Aorta (tissue), 5 donors: Measurements from ENCODE around the gene OSBPL1A. TPM values are rescaled to one million over a fixed set of nuclear protein-coding genes. Genes with fewer than 3 reads are reported as not detected.
A peak's percentile ranks its signal among the peaks of the same experiment; 100 is the strongest.

Experiments
- ATAC-seq: fragments of 200-7000 bp; cut with Tn5 transposase; one replicate; pipeline ENCODE4 v1.9.1; 2022; ENCODE audit warnings: moderate library complexity; ENCODE audit not compliant: low FRiP score
- DNase-seq, 2 donors: peaks; one replicate each; pipeline ENCODE4 v3.0.0-alpha.2; 2020
- H3K27ac ChIP-seq, 2 donors: one replicate each; pipeline ENCODE4 v1.5.1; 2013; ENCODE audit warnings: low read length in 2 of 2, mild to moderate bottlenecking in 2 of 2, moderate library complexity in 2 of 2, control low read depth in 1 of 2, inconsistent platforms in 1 of 2, low read depth in 1 of 2
- H3K27me3 ChIP-seq, 2 donors: one replicate each; pipeline ENCODE4 v1.6.1; 2013; ENCODE audit warnings: control low read depth in 1 of 2, low read length in 1 of 2, mild to moderate bottlenecking in 1 of 2, moderate library complexity in 1 of 2; ENCODE audit not compliant: insufficient read depth in 2 of 2, control insufficient read depth in 1 of 2
- H3K36me3 ChIP-seq, 2 donors: one replicate each; pipeline ENCODE4 v1.6.1; 2013; ENCODE audit warnings: control low read depth in 1 of 2, low read length in 1 of 2, mild to moderate bottlenecking in 1 of 2; ENCODE audit not compliant: insufficient read depth in 2 of 2, control insufficient read depth in 1 of 2
- H3K4me1 ChIP-seq, 2 donors: one replicate each; pipeline ENCODE4 v1.6.1; 2013; ENCODE audit warnings: low read length in 2 of 2, control low read depth in 1 of 2, mild to moderate bottlenecking in 1 of 2, moderate library complexity in 1 of 2; ENCODE audit not compliant: insufficient read depth in 2 of 2, control insufficient read depth in 1 of 2
- H3K4me3 ChIP-seq, 2 donors: one replicate each; pipeline ENCODE4 v1.5.1; 2013; ENCODE audit warnings: low read length in 2 of 2, control low read depth in 1 of 2, mild to moderate bottlenecking in 1 of 2
- H3K9me3 ChIP-seq: one replicate; pipeline ENCODE4 v1.6.1; 2013; ENCODE audit warnings: mild to moderate bottlenecking, low read length; ENCODE audit not compliant: control insufficient read depth
- WGBS, 2 donors: extraction: QIAGEN DNeasy Blood & Tissue Kit; methylation state at CpG; one replicate each; pipeline ENCODE4 v1.1.7; 2013; 5-methylcytosine and 5-hydroxymethylcytosine counted together
- intact Hi-C, 2 donors: fragments of 100-400 bp; cut with DNase I; formaldehyde crosslinking; loops; one replicate each; pipeline versions ENCODE4 v1.14.2 to v1.15.0; 2022
- polyA plus RNA-seq, 2 donors: library from polyadenylated mRNA; stranded (reverse); fragments of 200-250 nt; gene quantifications; one replicate each; pipeline ENCODE4 v1.2.3, GENCODE V29; 2013
- total RNA-seq, 2 donors: library from RNA; stranded (reverse); fragmentation: NEBNext Ultra II Directional; extraction: Animal tissue kit (Norgen Biotek cat#: 25700); gene quantifications; one replicate each; pipeline ENCODE4 v1.2.1, GENCODE V29; 2021
- donor health status: healthy with polysubstance abuse.
- donor health status: Bipolar disorder and iron deficiency.
- donor health status: DM: no; HTN: no; CAD: no.
- donor health status: DM: no; HTN: no; CAD: no.
- donor health status: DM: yes; HTN: yes; CAD: no.

Gene OSBPL1A
- total and polyA plus RNA-seq, 4 donors: 21.7 to 47.4 (median 37.1) TPM

DNA sequence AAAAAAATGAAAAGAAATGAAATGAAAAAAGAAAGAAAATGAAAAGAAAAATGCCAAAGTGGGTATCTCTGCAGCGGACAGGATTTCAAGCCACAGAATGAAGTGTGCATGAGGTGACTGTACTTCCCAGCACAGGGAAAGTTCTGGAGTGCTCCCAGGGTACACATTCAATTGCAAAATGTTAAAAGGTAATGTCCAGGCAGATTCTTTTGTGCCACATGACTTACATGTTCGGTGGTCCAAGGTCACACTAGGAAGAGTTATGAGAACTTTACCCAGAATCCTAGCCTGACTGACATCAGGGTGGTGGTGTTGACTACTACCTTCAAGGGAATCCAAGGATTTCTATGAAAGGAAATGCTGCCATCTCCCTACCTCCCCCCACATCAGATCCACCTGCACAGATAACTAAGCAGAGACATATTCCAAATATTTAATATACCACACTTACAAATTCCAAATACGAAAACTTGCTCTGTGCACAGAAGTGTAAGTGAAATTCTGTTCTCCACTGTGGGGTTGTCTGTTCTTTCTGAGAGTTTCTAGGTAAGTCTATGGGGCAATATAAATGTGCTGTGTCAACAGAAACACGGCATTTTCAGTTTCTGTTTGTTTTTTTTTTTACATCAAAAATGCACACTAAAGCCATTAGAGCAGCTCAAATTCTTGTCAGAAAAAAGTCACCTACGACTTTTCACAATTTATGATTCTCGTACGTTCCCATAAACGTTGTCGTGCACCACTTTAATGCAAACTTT, 202.1 kb downstream of the OSBPL1A start:
- no peaks in the 10 kb centered on the region for H3K9me3 ChIP-seq
- H3K27me3 ChIP-seq: no peaks in the 10 kb centered on the region
- no peak overlapping the region for H3K4me3 ChIP-seq
- H3K27ac ChIP-seq: no peak overlapping the region
- intact Hi-C loops: loop anchor here in 1 of 2 donors (5.0 kb wide), 1 partner anchor 77 kb away; no protein-coding TSS in a partner anchor
- no peaks in the 10 kb centered on the region for H3K36me3 ChIP-seq
- WGBS, 2 donors: 84 to 89% methylated on average over 9 of the region's 9 CpGs
- H3K4me1 ChIP-seq: no peaks in the 10 kb centered on the region
- DNase-seq (no peak), ATAC-seq (no peak)

DNA sequence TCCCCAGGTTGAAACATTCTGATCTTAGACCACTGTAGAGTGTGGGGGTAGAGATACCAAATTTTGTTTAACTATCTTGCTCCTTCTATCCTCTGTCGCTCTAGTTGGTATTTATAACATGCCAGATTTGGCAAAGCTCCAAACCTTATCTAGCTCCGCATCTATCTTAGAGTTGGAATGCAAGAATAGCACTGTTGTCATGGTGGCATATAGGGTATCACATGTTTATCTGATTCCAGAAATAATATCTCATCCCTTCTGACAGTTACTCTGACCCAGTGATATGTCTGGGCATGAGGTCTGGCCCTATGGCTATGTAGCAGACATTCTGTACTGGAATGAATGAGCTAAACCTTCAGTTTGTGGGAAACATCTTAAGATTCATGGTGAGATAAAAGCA, 207.0 kb downstream of the OSBPL1A start:
- DNase-seq (no peak), ATAC-seq (no peak)
- Histone ChIP-seq H3K36me3 (no peaks in the 10 kb centered on the region), H3K4me1 (peaks cover 0 to 2% of the 10 kb centered on the region in 2 donors), H3K27ac (no peak overlapping the region), H3K27me3 (no peaks in the 10 kb centered on the region), H3K9me3 (no peaks in the 10 kb centered on the region), H3K4me3 (no peak overlapping the region)
- WGBS, 2 donors: 39 to 45% methylated on average over 2 of the region's 2 CpGs
- intact Hi-C loops: no loop called here

DNA sequence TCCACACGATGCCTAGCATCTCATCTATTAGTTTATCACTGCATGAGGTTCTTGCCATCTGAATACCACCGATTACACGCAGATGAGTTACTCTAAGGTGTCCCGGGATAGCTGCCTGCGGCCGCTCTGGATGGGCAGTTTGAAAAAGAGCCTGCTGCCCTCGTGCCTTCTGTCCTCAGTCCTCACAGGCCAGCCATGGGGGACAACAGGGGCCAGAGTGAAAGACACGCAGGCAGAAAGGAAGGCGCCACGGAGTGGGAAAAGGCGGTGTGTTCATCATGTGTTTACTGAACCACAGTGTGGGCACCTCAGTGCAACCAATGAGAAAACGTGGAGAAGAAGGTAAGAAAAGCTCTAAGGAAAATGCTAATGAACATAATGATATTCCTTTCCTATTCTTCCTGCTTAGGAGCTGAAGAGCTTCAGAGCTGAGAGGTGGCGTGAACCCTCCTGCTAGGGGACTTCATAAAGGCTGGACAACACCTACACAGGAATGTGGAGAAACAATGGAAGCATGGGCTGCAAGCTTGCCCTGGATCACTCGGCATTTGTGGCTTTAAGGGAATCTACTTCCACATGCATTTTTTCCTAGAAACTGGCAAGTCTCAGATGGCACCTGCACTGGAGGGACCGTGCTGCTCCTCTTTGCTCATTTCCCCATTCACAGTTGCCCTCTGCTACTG, 207.8 kb downstream of the OSBPL1A start:
- DNase-seq (no peak), ATAC-seq (no peak)
- no peaks in the 10 kb centered on the region for H3K27me3 ChIP-seq
- H3K27ac ChIP-seq: no peak overlapping the region
- H3K4me1 ChIP-seq: peaks cover 0 to 2% of the 10 kb centered on the region in 2 donors
- 94 to 97% methylated on average over 15 of the region's 15 CpGs for WGBS, 2 donors
- no peaks in the 10 kb centered on the region for H3K36me3 ChIP-seq
- no peak overlapping the region for H3K4me3 ChIP-seq
- H3K9me3 ChIP-seq: no peaks in the 10 kb centered on the region
- intact Hi-C loops: no loop called here

DNA sequence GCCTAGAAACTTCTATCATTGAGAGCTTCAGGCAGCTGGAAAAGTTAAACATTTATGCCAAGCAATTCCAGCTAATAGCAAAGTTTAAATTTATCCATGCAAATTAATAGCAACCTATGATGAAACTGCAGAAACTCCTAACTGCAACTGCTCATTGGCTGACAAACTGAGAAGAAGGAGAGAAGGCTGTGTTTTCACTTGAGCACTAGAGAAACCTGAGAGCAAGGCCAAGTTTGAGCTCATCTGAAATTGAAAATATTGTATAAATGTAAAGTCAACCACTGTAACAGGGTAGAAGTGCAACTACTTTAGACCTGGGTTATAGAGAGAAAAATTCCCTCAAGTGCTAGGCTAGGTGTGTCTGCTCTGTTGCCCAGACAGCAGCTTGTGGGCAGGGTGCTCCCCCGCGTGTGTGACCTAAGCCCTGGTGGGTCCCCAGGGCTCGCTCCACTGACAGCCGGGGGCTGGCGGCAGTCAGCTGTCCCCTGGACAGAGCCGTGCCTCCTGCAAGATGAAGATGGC, 208.6 kb downstream of the OSBPL1A start:
- H3K27me3 ChIP-seq: no peaks in the 10 kb centered on the region
- DNase-seq (no peak), ATAC-seq (peak; percentile 36)
- intact Hi-C loops: no loop called here
- H3K36me3 ChIP-seq: no peaks in the 10 kb centered on the region
- no peak overlapping the region for H3K4me3 ChIP-seq
- peaks cover 0 to 2% of the 10 kb centered on the region in 2 donors for H3K4me1 ChIP-seq
- H3K27ac ChIP-seq: no peak overlapping the region
- WGBS, 2 donors: 70 to 80% methylated on average over 6 of the region's 6 CpGs
- H3K9me3 ChIP-seq: no peaks in the 10 kb centered on the region

DNA sequence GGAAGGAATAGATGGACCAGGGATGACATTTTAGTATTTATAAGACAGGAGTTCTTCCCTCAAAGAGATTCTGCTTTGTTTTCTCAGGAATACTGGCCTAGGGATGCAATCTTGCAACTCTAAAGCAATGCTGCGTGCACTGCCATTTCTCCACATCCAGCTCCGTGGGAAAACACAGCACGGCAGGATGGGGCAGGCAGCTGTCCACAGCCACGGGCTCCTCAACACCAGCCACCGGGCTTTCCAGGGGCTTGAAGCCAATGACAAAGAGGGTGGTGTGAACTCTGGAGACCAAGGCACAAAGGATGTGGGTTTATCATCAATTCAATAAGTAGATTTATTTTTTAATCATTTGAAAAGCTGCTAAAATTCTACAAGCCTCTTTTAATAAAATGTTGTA, 209.5 kb downstream of the OSBPL1A start:
- intact Hi-C loops: no loop called here
- Histone ChIP-seq H3K9me3 (no peaks in the 10 kb centered on the region), H3K36me3 (no peaks in the 10 kb centered on the region), H3K4me1 (peaks cover 0 to 2% of the 10 kb centered on the region in 2 donors), H3K4me3 (no peak overlapping the region), H3K27ac (no peak overlapping the region), H3K27me3 (no peaks in the 10 kb centered on the region)
- WGBS, 2 donors: 65 to 73% methylated on average over 5 of the region's 5 CpGs
- DNase-seq (no peak), ATAC-seq (no peak)

DNA sequence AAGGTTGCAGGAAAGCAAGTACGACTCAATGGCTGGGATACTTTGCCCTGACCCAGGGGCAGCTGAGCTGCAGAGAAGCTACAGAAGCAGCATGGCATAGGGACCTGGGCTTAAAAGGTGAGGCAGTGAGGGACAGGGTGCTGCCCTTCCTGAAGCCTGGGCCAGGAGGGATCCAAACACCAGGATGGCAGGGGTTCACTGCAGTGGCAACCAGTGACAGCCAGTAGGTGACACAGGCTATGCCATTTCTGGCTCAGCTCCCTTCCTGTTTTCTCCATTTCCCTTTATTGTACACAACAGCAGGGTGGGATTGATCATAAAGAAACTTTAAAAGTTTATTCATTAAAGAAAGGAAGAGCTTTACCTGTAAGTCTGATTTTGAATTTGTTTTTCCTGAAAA, 209.9 kb downstream of the OSBPL1A start:
- intact Hi-C loops: no loop called here
- no peak for DNase-seq
- no peak for ATAC-seq

DNA sequence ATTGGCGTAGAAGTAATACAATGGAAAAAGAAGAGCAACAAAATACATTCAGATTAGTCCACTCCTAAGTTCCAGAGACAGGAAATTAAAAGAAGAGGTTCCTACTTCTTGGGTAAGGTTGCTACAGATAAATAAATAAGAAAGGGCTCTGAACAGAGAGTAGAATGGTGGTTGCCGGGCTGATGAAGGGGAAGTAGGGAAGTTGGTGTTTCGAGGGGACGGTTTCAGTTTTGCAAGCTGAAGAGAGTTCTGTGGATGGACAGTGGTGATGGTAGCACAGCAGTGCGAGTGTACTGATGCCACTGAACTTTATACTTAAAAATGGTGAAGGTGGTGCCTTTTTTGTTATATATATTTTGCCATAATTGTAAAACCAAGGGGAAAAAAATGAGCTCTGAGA, 210.6 kb downstream of the OSBPL1A start:
- WGBS, 2 donors: 93 to 96% methylated on average over 5 of the region's 5 CpGs
- no peak for ATAC-seq
- no peaks in the 10 kb centered on the region for H3K36me3 ChIP-seq
- no peaks in the 10 kb centered on the region for H3K9me3 ChIP-seq
- no peak overlapping the region for H3K4me3 ChIP-seq
- H3K4me1 ChIP-seq: peaks cover 0 to 2% of the 10 kb centered on the region in 2 donors
- no peak for DNase-seq
- H3K27me3 ChIP-seq: no peaks in the 10 kb centered on the region
- intact Hi-C loops: no loop called here
- H3K27ac ChIP-seq: no peak overlapping the region

More for the DNA sequence above, 209.9 kb downstream of the OSBPL1A start:
- Histone ChIP-seq H3K27me3 (no peaks in the 10 kb centered on the region), H3K4me3 (no peak overlapping the region), H3K4me1 (peaks cover 0 to 2% of the 10 kb centered on the region in 2 donors), H3K36me3 (no peaks in the 10 kb centered on the region), H3K9me3 (no peaks in the 10 kb centered on the region), H3K27ac (no peak overlapping the region)
- 85 to 97% methylated on average over 1 of the region's 1 CpG for WGBS, 2 donors

DNA sequence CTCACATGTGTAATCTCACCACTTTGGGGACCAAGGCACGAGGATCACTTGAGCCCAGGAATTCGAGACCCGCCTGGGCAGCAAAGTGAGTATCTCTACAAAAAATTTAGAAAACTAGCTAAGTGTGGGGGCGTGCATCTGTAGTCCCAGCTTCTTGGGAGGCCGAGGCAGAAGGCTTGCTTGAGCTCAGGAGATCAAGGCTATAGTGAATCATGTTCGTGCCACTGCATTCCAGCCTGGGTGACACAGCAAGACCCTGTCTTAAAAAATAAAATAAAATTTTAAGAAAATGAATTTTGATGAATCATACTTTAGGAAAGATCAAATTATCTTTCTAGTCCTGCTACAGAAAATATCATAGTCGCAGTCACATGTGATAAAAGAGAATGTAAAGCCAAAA, 211.8 kb downstream of the OSBPL1A start:
- 95 to 97% methylated on average over 7 of the region's 7 CpGs for WGBS, 2 donors
- no peak for ATAC-seq
- H3K4me3 ChIP-seq: no peak overlapping the region
- intact Hi-C loops: no loop called here
- peaks cover 0 to 2% of the 10 kb centered on the region in 2 donors for H3K4me1 ChIP-seq
- no peak overlapping the region for H3K27ac ChIP-seq
- no peaks in the 10 kb centered on the region for H3K9me3 ChIP-seq
- H3K27me3 ChIP-seq: no peaks in the 10 kb centered on the region
- DNase-seq: no peak
- H3K36me3 ChIP-seq: no peaks in the 10 kb centered on the region
